SK-N-MC (cell line): Measurements from ENCODE around the gene ELF2.
A peak's percentile ranks its signal among the peaks of the same experiment; 100 is the strongest.

Source experiments
- EZH2 ChIP-seq: fragments of 200-600 bp; sonication (generic); IDR thresholded peaks from one replicate; pipeline ENCODE4 v1.6.1; 2017; ENCODE audit warnings: antibody characterized with exemption
- FOXP2 ChIP-seq: optimal IDR thresholded peaks from 2 replicates; pipeline ENCODE3; 2011; ENCODE audit warnings: mild to moderate bottlenecking, moderate library complexity; ENCODE audit not compliant: insufficient read depth; ENCODE audit errors: extremely low read length, control extremely low read depth
- POLR2AphosphoS5 ChIP-seq: IDR thresholded peaks from 2 replicates; pipeline ENCODE4 v1.6.1; 2012; ENCODE audit warnings: mild to moderate bottlenecking, low read depth, low read length, borderline replicate concordance

DNA sequence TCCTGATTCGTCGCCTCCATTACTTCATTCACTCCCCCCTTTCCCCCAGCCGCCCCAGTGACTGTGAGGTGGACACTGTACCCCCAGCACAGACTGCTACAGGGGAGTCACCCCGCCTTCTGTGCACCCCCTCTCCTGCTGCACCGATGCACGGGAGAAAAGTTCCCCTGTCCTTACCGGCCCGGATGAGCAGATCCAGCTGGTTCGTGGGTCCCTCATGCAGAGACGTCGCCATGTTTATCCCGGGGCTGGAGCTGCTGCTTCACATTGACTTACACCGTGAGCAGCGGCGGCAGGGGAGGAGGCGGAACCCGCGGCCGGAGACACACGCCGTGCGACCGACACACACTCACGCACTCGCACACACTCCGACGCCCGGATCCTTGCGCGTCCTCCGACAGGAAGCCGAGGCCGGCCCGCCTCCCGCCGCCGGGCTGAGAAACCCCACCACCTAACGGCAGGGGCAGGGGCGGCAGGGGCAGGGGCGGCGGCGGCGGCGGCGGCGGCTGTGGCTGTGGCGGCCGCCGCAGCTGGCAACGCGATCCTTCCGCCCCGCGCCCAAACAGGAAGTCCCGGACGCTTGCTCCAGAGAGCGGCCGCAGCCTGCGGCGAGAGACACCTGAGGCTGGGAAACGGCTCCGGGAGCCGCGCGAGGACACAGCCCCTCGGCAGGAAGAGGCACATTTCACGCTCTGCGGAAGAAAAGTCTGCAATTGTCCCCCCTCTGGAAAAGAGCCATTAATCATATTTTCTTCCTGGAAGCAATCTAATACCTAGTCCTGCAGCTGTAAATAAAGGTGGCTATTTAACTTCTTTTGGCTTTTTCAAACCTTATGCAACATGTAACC lies 92.8 kb downstream of the ELF2 start:
- TF ChIP-seq POLR2AphosphoS5 = peak; percentile 51; the same call in 1 of the 2 replicates
- no peak for TF ChIP-seq EZH2
- TF ChIP-seq FOXP2 = no peak
